Heart left ventricle (tissue), 16 donors: ENCODE measurements around the gene GAL3ST2. TPM values are rescaled to one million over a fixed set of nuclear protein-coding genes. Genes with fewer than 3 reads are reported as not detected.

ENCODE experiments used
- ATAC-seq, 4 donors: fragments of 200-7000 bp; cut with Tn5 transposase; one replicate each; pipeline ENCODE4 v1.9.1; 2020 to 2022; ENCODE audit warnings: moderate library complexity in 4 of 4, mild to moderate bottlenecking in 3 of 4, moderate number of reproducible peaks in 1 of 4
- DNase-seq, 5 donors: peaks; one replicate each; pipeline ENCODE4 v3.0.0-alpha.2; 2020
- H3K27ac ChIP-seq, 12 donors: fragments of 200-600 bp; sonication (generic) in 4 of 12; one replicate each; pipeline versions ENCODE4 v1.5.0 to v1.8.0; 2016 to 2022; ENCODE audit warnings: mild to moderate bottlenecking in 2 of 12
- H3K27me3 ChIP-seq, 9 donors: fragments of 200-600 bp; sonication (generic) in 2 of 9; one replicate each; pipeline versions ENCODE4 v1.5.1 to v1.8.0; 2016 to 2022; ENCODE audit warnings: mild to moderate bottlenecking in 3 of 9
- H3K36me3 ChIP-seq, 9 donors: fragments of 200-600 bp; sonication (generic) in 2 of 9; one replicate each; pipeline versions ENCODE4 v1.5.0 to v1.8.0; 2018 to 2022; ENCODE audit warnings: mild to moderate bottlenecking in 2 of 9
- H3K4me1 ChIP-seq, 12 donors: fragments of 200-600 bp; sonication (generic) in 4 of 12; one replicate each; pipeline versions ENCODE4 v1.5.0 to v1.8.0; 2016 to 2022; ENCODE audit warnings: mild to moderate bottlenecking in 3 of 12
- H3K4me3 ChIP-seq, 12 donors: fragments of 200-600 bp; sonication (generic) in 4 of 12; one replicate each; pipeline versions ENCODE4 v1.5.0 to v1.8.0; 2017 to 2022; ENCODE audit warnings: mild to moderate bottlenecking in 9 of 12, moderate library complexity in 4 of 12
- H3K9me3 ChIP-seq, 12 donors: fragments of 200-600 bp; sonication (generic) in 4 of 12; one replicate each; pipeline versions ENCODE4 v1.5.0 to v1.8.0; 2016 to 2022; ENCODE audit warnings: mild to moderate bottlenecking in 1 of 12
- POLR2A ChIP-seq, 2 donors: fragments of 450-650 bp; IDR thresholded peaks; one replicate each; pipeline ENCODE4 v1.6.1; 2017; ENCODE audit warnings: antibody characterized with exemption in 2 of 2, mild to moderate bottlenecking in 2 of 2, moderate library complexity in 2 of 2
- WGBS, 4 donors: extraction: QIAGEN DNeasy Blood & Tissue Kit in 2 of 4; methylation state at CpG; one replicate each; pipeline versions ENCODE4 v1.1.5 to v1.1.7; 2013 to 2018; 5-methylcytosine and 5-hydroxymethylcytosine counted together
- intact Hi-C, 10 donors: fragments of 100-400 bp; cut with DNase I; formaldehyde crosslinking; loops; one replicate each; pipeline versions ENCODE4 v1.11.1 to v1.14.2; 2022
- polyA plus RNA-seq, 2 donors: library from polyadenylated mRNA; stranded (reverse); fragments of 200-250 nt; gene quantifications; one replicate each; pipeline ENCODE4 v1.2.3, GENCODE V29; 2013
- total RNA-seq, 9 donors: library from RNA; depleted of rRNA in 2 of 9; stranded (reverse); fragments of >200 nt in 2 of 9; fragmentation: NEBNext Ultra II Directional in 3 of 9; extraction: Animal tissue kit (Norgen Biotek cat#: 25700) in 3 of 9; gene quantifications; one replicate each; pipeline versions ENCODE4 v1.1.0 to v1.2.4, GENCODE V29; 2016 to 2023
- TF ChIP-seq, protein P1 (sequence below), 12 donors: fragments of 200-600 bp; sonication (generic) in 4 of 12; IDR thresholded peaks; one replicate each; pipeline versions ENCODE4 v1.5.0 to v1.8.0; 2018 to 2022; ENCODE audit warnings: antibody characterized with exemption in 12 of 12, mild to moderate bottlenecking in 5 of 12
- donor health status: ischemic (EF 13 %, LVEDD 7.1; RV severe dilation, severe dysfunction).
- donor health status: healthy with polysubstance abuse.
- donor health status: DM: no; HTN: yes; CAD: no.
- donor health status: DM: no; HTN: no; CAD: no.
- donor health status: ischemic (EF 25% LVEDD 6.9; RV normal size, moderate dysfunction).
- donor health status: ischemic (EF 25% LVEDD 5.7; RV mildly dilated, moderate dysfunction).
- donor health status: healthy.
- donor health status: DM: yes; HTN: yes; CAD: no.
- donor health status: ischemic (EF 35%, LVEDD 5.7; RV mildly dilated, moderate dysfunction).
- donor health status: nonischemic (EF 11% LVEDD 7.7; RV severe dilation, severe dysfunction).
- donor health status: DM: yes; HTN: yes; CAD: no.
- donor health status: PGD.
- donor health status: ischemic (EF 29% LVEDD 5.4; RV normal size, mild dysfunction).
- donor health status: nonischemic (EF 23%, LVEDD 6.1; RV moderate dilation, normal function).

GAL3ST2 gene
- total and polyA plus RNA-seq, 11 donors: 0.21 to 1.7 TPM; not detected in 9

DNA sequence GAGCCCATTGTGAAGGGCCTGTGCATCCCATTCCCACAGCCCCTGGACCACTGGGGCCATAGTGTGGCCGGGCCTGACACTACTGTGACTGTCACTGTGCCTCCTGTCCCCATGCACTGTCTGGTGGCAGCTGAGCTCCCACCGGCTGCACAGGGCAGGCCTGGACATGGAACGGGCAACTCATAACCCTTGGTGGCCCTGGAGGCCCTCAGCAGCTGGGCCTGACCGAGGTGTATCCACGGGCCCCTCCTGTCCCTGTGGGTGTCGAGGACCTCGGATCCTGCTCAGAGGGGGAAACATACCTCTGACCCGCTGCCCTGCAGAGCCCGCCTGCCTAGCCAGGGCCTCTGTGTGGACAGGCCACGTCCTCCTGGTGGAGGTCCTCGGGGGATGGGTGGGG, 7.8 kb upstream of the GAL3ST2 start:
- Histone ChIP-seq H3K4me3 (no peak overlapping the region), H3K9me3 (no peaks in the 10 kb centered on the region), H3K4me1 (peaks cover 0 to 10% (median 0%) of the 10 kb centered on the region in 12 donors), H3K27ac (no peak overlapping the region), H3K27me3 (peaks cover 0 to 22% (median 2%) of the 10 kb centered on the region in 9 donors), H3K36me3 (peaks cover 0 to 5% (median 0%) of the 10 kb centered on the region in 9 donors)
- no peak for DNase-seq
- intact Hi-C loops: no loop called here
- WGBS, 4 donors: 91 to 93% (median 92%) methylated on average over 3 to 11 of the region's 11 CpGs
- TF ChIP-seq POLR2A (IDR thresholded peaks at IDR 0.05): no peak
- TF ChIP-seq, protein P1, sequence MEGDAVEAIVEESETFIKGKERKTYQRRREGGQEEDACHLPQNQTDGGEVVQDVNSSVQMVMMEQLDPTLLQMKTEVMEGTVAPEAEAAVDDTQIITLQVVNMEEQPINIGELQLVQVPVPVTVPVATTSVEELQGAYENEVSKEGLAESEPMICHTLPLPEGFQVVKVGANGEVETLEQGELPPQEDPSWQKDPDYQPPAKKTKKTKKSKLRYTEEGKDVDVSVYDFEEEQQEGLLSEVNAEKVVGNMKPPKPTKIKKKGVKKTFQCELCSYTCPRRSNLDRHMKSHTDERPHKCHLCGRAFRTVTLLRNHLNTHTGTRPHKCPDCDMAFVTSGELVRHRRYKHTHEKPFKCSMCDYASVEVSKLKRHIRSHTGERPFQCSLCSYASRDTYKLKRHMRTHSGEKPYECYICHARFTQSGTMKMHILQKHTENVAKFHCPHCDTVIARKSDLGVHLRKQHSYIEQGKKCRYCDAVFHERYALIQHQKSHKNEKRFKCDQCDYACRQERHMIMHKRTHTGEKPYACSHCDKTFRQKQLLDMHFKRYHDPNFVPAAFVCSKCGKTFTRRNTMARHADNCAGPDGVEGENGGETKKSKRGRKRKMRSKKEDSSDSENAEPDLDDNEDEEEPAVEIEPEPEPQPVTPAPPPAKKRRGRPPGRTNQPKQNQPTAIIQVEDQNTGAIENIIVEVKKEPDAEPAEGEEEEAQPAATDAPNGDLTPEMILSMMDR (IDR thresholded peaks at IDR 0.05): no peak
- no peak for ATAC-seq

DNA sequence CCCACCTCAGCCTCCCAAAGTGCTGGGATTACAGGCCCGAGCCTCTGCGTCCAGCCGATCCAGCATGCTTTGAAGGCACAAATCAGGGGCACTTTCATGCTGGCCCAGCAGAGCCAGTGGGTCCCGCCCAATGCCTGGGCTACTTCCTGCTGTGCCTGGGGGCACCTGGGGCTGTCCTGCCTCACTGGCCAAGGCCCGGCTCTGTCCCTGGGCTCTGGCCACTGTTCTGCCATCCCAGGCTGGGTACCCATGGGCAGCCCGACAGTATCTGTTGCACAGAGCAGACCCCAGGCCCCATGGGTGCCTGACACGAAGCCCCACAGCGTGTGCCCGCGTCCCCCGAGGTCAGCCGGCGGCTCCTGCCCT, 6.8 kb upstream of the GAL3ST2 start:
- intact Hi-C loops: no loop called here
- no peak overlapping the region for H3K4me3 ChIP-seq
- H3K36me3 ChIP-seq: peaks cover 0 to 5% (median 0%) of the 10 kb centered on the region in 9 donors
- TF ChIP-seq POLR2A (IDR thresholded peaks at IDR 0.05): no peak
- TF ChIP-seq, protein P1 (IDR thresholded peaks at IDR 0.05): no peak
- no peak overlapping the region for H3K27ac ChIP-seq
- ATAC-seq: no peak
- no peaks in the 10 kb centered on the region for H3K9me3 ChIP-seq
- peaks cover 0 to 10% (median 0%) of the 10 kb centered on the region in 12 donors for H3K4me1 ChIP-seq
- 85 to 95% (median 94%) methylated on average over 4 to 13 of the region's 13 CpGs for WGBS, 4 donors
- no peak for DNase-seq
- peaks cover 0 to 30% (median 7%) of the 10 kb centered on the region in 9 donors for H3K27me3 ChIP-seq

DNA sequence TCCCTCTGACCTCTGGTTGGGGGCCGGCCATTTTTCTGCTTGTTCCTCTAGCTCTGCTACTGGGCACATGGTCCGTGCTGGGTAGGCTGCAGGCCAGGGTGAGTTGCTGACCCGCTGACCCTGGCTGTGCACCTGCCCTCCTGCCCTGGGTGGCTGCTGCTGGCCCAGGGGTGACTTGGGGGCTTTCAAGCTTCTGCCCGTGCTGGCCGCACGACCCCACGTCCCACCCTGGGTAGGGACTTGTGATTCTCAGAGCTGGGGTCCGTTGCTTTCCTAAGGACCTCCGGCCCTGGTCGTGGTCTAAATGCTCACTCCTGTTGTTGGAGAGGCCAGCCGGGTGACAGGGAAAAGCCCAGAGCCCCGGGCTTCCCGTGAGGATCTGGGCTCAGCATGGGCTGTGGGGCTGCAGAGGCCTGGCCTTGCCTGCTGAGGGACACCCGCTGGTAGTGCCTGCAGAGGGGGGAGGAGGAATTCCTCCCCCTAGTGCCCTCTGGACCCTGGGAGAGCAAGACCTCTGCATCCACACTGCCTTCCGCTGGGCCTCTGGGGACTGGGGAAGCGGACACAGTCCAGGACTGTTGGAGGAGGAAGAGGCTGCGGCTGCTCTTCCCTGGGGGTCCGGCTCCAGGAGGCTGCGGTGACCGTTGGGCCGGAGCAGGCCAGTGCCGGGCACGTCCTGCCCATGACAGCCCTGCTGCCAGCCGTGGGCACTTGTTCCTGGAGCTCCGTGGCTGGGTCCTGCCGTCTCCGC, 6.3 kb upstream of the GAL3ST2 start:
- Histone ChIP-seq H3K27me3 (peaks cover 0 to 36% (median 11%) of the 10 kb centered on the region in 9 donors), H3K4me1 (peaks cover 0 to 10% (median 0%) of the 10 kb centered on the region in 12 donors)
- peak in 2 of 4 donors; percentile 35 to 36 for ATAC-seq

DNA sequence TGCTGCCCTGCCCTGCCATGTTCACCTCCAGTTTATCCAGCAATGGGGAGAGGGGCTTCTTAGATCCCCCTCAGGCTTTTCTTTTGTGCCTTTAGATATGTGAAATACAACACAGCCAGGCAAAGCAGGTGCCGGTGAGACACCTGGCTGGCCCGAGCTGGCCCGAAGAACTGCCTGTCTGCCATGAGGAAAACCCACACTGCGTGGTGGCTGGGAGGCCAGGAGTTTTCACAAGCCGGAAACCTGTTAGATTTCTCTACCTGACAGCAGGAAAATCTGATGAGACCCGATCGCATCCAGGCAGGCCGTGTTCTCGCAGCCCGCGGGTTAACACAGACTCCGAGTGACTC, 5.7 kb upstream of the GAL3ST2 start:
- WGBS, 4 donors: 87 to 94% (median 93%) methylated on average over 12 of the region's 12 CpGs
- Histone ChIP-seq H3K9me3 (no peaks in the 10 kb centered on the region), H3K4me3 (no peak overlapping the region), H3K27me3 (peaks cover 0 to 41% (median 13%) of the 10 kb centered on the region in 9 donors), H3K36me3 (peaks cover 0 to 5% (median 0%) of the 10 kb centered on the region in 9 donors), H3K27ac (no peak overlapping the region), H3K4me1 (peaks cover 0 to 10% (median 0%) of the 10 kb centered on the region in 12 donors)
- TF ChIP-seq POLR2A (IDR thresholded peaks at IDR 0.05): no peak
- TF ChIP-seq, protein P1 (IDR thresholded peaks at IDR 0.05): no peak
- ATAC-seq (no peak), DNase-seq (no peak)
- intact Hi-C loops: no loop called here

More for the DNA sequence above, 6.3 kb upstream of the GAL3ST2 start:
- intact Hi-C loops: no loop called here
- TF ChIP-seq, protein P1 (IDR thresholded peaks at IDR 0.05): no peak
- TF ChIP-seq POLR2A (IDR thresholded peaks at IDR 0.05): no peak
- no peak overlapping the region for H3K27ac ChIP-seq
- no peaks in the 10 kb centered on the region for H3K9me3 ChIP-seq
- WGBS, 4 donors: 49 to 62% (median 54%) methylated on average over 7 to 27 of the region's 27 CpGs
- no peak for DNase-seq
- no peak overlapping the region for H3K4me3 ChIP-seq
- H3K36me3 ChIP-seq: peaks cover 0 to 5% (median 0%) of the 10 kb centered on the region in 9 donors
